ENCODE measurements around the gene GLP2R. TPM values are rescaled to one million over a fixed set of nuclear protein-coding genes. Genes with fewer than 3 reads are reported as not detected.

The GLP2R gene
- total and polyA plus RNA-seq, 2 of the 13 experiments (the other 11 are each of a cell fraction or from before 2014, with no cell fraction given): 0.65 to 1.4 TPM

DNA sequence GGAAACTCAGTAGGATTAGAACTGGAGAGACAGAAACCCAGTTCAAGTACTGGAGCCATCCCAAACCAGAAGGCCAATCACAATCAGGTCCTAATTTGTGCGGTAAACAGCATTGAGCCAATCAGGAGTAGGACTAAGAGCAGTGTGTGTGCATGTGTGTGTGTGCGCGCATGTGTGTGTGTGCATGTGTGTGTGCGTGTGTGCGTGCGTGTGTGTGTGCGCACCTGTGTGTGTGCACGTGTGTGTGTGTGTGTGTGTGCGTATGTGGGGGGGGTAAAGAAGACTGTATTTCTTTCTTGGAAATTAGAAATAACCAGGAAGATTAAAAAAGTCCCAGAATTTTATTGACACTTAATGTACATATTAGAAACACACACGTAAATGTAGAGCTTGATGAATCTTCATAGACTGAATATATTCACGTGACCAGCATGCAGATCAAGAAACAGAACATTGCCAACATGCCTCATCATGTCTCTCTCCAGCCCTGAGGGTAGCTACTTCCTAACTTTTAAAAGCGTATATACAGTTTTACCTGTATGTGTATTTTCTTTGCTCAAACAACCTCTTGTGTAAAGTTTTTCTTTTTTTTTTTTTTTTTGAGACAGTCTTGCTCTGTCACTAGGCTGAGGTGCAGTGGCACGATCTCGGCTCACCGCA, 33.4 kb upstream of the GLP2R start:
- no peak for FAIRE-seq
- in situ Hi-C loops (cut with HindIII; ENCODE audit: extremely low pct_ligation_motif_present, low pct_unique_long_range_greater_than_20kb): no loop called here
- Histone ChIP-seq H3K9ac (ENCODE audit: insufficient read depth, low read depth, low read length) (no peak overlapping the region), H3K27me3 (ENCODE audit: control insufficient read depth in 1 of 2, insufficient read depth in 2 of 2, low read length in 2 of 2) (peaks cover 1 to 32% of the 10 kb centered on the region in 2 experiments; a peak in 4 of 5 replicates), H3K27ac (ENCODE audit: extremely low read length, insufficient read depth, low read length) (no peak overlapping the region), H3K9me3 (ENCODE audit: low read length) (no peaks in the 10 kb centered on the region), H3K4me1 (ENCODE audit: insufficient read depth, low read length) (no peaks in the 10 kb centered on the region), H3K79me2 (ENCODE audit: insufficient read depth, low read length) (no peaks in the 10 kb centered on the region), H3K36me3 (replicated peaks in 1 of 2; ENCODE audit: control insufficient read depth in 1 of 2, insufficient read depth in 2 of 2, low read length in 2 of 2) (no peaks in the 10 kb centered on the region), H3K4me2 (ENCODE audit: low read depth, low read length) (no peak overlapping the region), H3K4me3 (replicated peaks in 1 of 3; ENCODE audit: insufficient read depth in 1 of 3, low read depth in 2 of 3, low read length in 3 of 3) (no peak overlapping the region), H4K20me1 (ENCODE audit: insufficient read depth, low read length) (no peaks in the 10 kb centered on the region), H2AFZ (ENCODE audit: low read length) (no peak overlapping the region)
- ChIA-PET CTCF (ENCODE audit: low intra/inter-chr PET ratio, low total read pairs) (no interaction called here), POLR2A (no interaction called here)
- WGBS (ENCODE audit: low lambda C conversion rate): 64% methylated on average over 15 of the region's 15 CpGs
- DNase-seq (ENCODE audit: low spot score): no peak
- intact Hi-C loops (cut with micrococcal nuclease; ENCODE audit: unreplicated experiment): no loop called here
- no TSS peak for BruUV-seq (replicated peaks)
- no peak for ATAC-seq
- TF ChIP-seq, protein P1, sequence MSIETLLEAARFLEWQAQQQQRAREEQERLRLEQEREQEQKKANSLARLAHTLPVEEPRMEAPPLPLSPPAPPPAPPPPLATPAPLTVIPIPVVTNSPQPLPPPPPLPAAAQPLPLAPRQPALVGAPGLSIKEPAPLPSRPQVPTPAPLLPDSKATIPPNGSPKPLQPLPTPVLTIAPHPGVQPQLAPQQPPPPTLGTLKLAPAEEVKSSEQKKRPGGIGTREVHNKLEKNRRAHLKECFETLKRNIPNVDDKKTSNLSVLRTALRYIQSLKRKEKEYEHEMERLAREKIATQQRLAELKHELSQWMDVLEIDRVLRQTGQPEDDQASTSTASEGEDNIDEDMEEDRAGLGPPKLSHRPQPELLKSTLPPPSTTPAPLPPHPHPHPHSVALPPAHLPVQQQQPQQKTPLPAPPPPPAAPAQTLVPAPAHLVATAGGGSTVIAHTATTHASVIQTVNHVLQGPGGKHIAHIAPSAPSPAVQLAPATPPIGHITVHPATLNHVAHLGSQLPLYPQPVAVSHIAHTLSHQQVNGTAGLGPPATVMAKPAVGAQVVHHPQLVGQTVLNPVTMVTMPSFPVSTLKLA (IDR thresholded peaks at IDR 0.05): peak; percentile 29; the same call in 1 of the 2 replicates
- TF ChIP-seq ZNF883 (CRISPR knock-in tag; IDR thresholded peaks at IDR 0.05; ENCODE audit: not compliant biosample characterization): no peak
- TF ChIP-seq ZSCAN21 (CRISPR knock-in tag; IDR thresholded peaks at IDR 0.05; ENCODE audit: borderline replicate concordance): no peak
- no peak for TF ChIP-seq ZNF777 (CRISPR knock-in tag; IDR thresholded peaks at IDR 0.05)

DNA sequence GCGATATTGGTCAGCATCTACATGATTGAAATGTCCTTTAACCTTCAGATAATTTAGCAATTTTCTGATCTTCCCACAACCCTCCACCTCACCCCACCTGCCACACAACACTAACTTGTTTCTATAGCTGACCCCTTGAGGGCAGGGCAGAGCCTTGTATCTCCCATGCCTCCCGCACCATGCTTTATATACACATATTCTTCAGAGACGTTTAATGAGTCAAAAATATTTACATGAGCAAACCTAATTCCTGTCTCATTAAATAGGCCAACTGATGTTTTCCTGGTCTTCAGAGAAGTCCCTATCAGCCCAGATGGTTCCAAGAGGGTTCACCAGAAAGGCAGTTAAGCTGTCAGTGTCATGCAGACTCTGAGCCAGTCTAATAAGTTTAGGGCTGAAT, 27.7 kb upstream of the GLP2R start:
- ChIA-PET CTCF (ENCODE audit: low intra/inter-chr PET ratio, low total read pairs) (no interaction called here), POLR2A (no interaction called here)
- BruUV-seq (replicated peaks): no TSS peak
- no peak overlapping the region for H3K9ac ChIP-seq (ENCODE audit: insufficient read depth, low read depth, low read length)
- H3K9me3 ChIP-seq (ENCODE audit: low read length): no peaks in the 10 kb centered on the region
- H3K27me3 ChIP-seq (ENCODE audit: control insufficient read depth in 1 of 2, insufficient read depth in 2 of 2, low read length in 2 of 2): peaks cover 0 to 17% of the 10 kb centered on the region in 2 experiments; a peak in 3 of 5 replicates
- no peak overlapping the region for H2AFZ ChIP-seq (ENCODE audit: low read length)
- no peaks in the 10 kb centered on the region for H3K4me1 ChIP-seq (ENCODE audit: insufficient read depth, low read length)
- in situ Hi-C loops (cut with HindIII; ENCODE audit: extremely low pct_ligation_motif_present, low pct_unique_long_range_greater_than_20kb) (no loop called here), intact Hi-C loops (cut with micrococcal nuclease; ENCODE audit: unreplicated experiment) (no loop called here)
- DNase-seq (ENCODE audit: low spot score): no peak
- H3K79me2 ChIP-seq (ENCODE audit: insufficient read depth, low read length): no peaks in the 10 kb centered on the region
- H4K20me1 ChIP-seq (ENCODE audit: insufficient read depth, low read length): no peaks in the 10 kb centered on the region
- no peak for ATAC-seq
- H3K36me3 ChIP-seq (replicated peaks in 1 of 2; ENCODE audit: control insufficient read depth in 1 of 2, insufficient read depth in 2 of 2, low read length in 2 of 2): no peaks in the 10 kb centered on the region
- H3K4me2 ChIP-seq (ENCODE audit: low read depth, low read length): no peak overlapping the region
- no peak for FAIRE-seq
- H3K27ac ChIP-seq (ENCODE audit: extremely low read length, insufficient read depth, low read length): no peak overlapping the region
- 50% methylated on average over 3 of the region's 3 CpGs for WGBS (ENCODE audit: low lambda C conversion rate)
- no peak overlapping the region for H3K4me3 ChIP-seq (replicated peaks in 1 of 3; ENCODE audit: insufficient read depth in 1 of 3, low read depth in 2 of 3, low read length in 3 of 3)
- TF ChIP-seq GABPA (IDR thresholded peaks at IDR 0.05; ENCODE audit: low read depth, low read length): no peak
- TF ChIP-seq GABPA (CRISPR knock-in tag; IDR thresholded peaks at IDR 0.05; ENCODE audit: low read depth): no peak
- no peak for TF ChIP-seq ERF (CRISPR knock-in tag; IDR thresholded peaks at IDR 0.05)
- no peak for TF ChIP-seq ZFP37 (CRISPR knock-in tag; IDR thresholded peaks at IDR 0.05; ENCODE audit: borderline replicate concordance)
- TF ChIP-seq, protein P2, sequence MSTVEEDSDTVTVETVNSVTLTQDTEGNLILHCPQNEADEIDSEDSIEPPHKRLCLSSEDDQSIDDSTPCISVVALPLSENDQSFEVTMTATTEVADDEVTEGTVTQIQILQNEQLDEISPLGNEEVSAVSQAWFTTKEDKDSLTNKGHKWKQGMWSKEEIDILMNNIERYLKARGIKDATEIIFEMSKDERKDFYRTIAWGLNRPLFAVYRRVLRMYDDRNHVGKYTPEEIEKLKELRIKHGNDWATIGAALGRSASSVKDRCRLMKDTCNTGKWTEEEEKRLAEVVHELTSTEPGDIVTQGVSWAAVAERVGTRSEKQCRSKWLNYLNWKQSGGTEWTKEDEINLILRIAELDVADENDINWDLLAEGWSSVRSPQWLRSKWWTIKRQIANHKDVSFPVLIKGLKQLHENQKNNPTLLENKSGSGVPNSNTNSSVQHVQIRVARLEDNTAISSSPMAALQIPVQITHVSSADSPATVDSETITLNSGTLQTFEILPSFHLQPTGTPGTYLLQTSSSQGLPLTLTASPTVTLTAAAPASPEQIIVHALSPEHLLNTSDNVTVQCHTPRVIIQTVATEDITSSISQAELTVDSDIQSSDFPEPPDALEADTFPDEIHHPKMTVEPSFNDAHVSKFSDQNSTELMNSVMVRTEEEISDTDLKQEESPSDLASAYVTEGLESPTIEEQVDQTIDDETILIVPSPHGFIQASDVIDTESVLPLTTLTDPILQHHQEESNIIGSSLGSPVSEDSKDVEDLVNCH (CRISPR knock-in tag; IDR thresholded peaks at IDR 0.05): no peak
- TF ChIP-seq MIXL1 (CRISPR knock-in tag; IDR thresholded peaks at IDR 0.05): no peak
- no peak for TF ChIP-seq SP4 (CRISPR knock-in tag; IDR thresholded peaks at IDR 0.05)
- TF ChIP-seq RXRA (CRISPR knock-in tag; IDR thresholded peaks at IDR 0.05): no peak
- TF ChIP-seq ZNF430 (CRISPR knock-in tag; IDR thresholded peaks at IDR 0.05): no peak
- TF ChIP-seq THRA (CRISPR knock-in tag; IDR thresholded peaks at IDR 0.05; ENCODE audit: borderline replicate concordance): no peak
